NCI-H82 (cell line): ENCODE data around the gene DPYSL5.

ENCODE experiments used
- DNase-seq: peaks from one replicate; lab custom pipeline; 2025; lab: John Stamatoyannopoulos, UW

The DPYSL5 gene

DNA sequence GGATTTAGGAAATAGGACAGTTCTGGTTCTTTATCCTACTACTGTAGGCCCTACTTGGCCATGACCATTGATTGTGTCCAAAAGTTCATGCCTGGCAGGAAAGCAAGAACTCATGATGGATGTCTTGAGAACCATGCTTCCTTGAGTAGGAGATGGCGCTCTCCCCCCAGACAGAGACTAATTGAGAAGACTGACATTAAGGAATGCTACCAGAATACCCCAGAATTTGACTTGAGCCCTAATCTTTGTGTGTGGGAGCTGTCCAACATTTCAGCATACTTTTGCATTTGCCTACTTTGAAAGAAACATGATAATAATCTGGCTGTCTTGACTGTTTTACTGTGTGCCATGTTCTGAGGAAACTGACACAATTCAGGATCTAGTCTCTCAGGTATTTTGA, 145.8 kb downstream of the DPYSL5 start:
- no peak for DNase-seq

- DNase-seq, result no peak
Observed at GRCh38 chr2:26994983-26995382, 147.1 kb downstream of the DPYSL5 start.

DNA sequence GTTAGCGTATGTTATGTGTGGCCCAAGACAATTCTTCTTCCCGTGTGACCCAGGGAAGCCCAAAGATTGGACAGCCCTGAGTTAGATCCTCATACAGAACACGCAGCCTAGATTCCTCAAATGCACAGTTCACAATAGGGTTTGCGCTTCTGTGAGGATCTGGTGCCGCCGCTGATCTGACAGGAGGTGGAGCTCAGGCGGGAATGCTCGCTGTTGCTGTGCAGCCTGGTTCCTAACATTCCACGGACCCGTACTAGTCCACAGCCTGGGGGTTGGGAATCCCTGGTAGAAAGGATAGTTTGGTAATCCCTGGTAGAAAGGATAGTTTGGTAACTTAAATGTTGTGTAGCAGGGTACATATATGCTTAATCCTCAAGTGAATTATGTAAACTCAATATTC, 149.5 kb downstream of the DPYSL5 start:
- peak; percentile 23 for DNase-seq

DNA sequence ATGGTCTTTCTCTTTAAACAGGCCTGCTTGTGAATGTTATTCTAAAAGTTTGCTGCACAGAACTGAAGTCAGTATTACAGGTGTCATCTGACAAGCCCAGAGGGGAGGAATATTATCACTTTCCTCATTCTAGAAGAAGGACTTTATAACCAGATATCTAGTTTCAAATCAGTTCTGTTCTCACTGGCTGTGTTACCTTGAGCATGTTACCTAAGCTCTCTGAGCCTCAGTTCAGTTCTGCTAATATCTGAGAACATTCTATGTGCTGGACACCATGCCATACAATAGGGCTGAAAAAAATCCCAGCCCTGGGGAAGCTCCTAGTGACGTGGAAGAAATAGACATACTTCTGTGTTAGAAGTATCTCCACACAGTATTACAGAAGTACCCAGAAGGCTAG, 150.4 kb downstream of the DPYSL5 start:
- DNase-seq, result no peak
